PFSK-1 (cell line): Measurements from ENCODE around the gene CORO2B.

Experiments
- FOXP2 ChIP-seq: optimal IDR thresholded peaks from 2 replicates; pipeline ENCODE3; 2011; ENCODE audit warnings: borderline replicate concordance, control low read depth, inconsistent platforms; ENCODE audit not compliant: insufficient read depth; ENCODE audit errors: extremely low read length, extremely low read depth
- POLR2AphosphoS5 ChIP-seq: IDR thresholded peaks from 2 replicates; pipeline ENCODE4 v1.6.1; 2012; ENCODE audit warnings: low read depth, mild to moderate bottlenecking, control low read depth, low read length, moderate library complexity
- SIN3A ChIP-seq: IDR thresholded peaks from 2 replicates; pipeline ENCODE4 v1.6.1; 2012; ENCODE audit warnings: mild to moderate bottlenecking, low read length, moderate library complexity, borderline replicate concordance; ENCODE audit not compliant: insufficient read depth
- TAF1 ChIP-seq: IDR thresholded peaks from 2 replicates; pipeline ENCODE4 v1.6.1; 2012; ENCODE audit warnings: low read length, control low read depth, borderline replicate concordance; ENCODE audit not compliant: insufficient read depth
- TF ChIP-seq, protein P1 (sequence below), 2 experiments: IDR thresholded peaks; 2 replicates each; pipeline versions ENCODE4 v1.6.1 to v1.8.0; 2011 to 2012; ENCODE audit warnings: low read depth in 2 of 2, low read length in 2 of 2, control low read depth in 1 of 2, inconsistent platforms in 1 of 2, mild to moderate bottlenecking in 1 of 2, moderate library complexity in 1 of 2; ENCODE audit not compliant: insufficient read depth in 1 of 2

Gene CORO2B

DNA sequence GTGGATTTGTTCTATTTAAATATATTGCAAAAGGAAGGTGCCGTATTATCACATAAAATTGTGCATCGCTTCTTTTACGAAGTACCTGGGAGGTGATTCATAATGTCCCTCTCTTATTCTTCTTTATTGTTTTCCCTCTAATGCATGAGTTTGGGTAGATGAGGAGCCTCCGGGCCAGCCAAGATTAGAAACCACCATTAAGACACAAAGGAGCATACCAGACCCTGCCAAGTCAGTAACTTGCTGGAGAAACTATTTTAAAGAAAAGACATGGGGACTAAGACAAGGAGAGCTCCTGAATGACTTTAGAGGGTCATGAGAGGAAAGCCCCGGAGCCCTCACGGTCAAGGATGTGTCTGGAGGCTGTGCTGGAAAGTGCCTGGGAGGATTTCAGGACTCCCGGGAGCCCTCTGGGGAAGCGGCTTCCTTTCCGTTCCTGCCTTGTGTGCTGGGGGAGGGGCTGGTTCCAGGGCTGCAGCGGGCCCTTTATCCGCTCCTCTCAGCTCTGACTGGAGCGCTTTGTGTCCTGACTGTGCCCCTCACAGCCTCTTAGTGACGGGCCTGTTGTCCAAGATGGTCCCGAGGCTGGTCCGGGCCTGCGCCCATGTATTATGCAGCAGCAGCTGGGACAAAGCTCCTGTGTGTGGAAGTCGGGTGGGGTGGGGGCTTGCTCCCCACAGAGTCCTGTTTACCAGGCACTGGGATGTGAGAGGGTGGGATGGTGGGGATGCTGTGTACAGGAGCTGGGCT is 35.7 kb downstream of the CORO2B start:
- no peak for TF ChIP-seq TAF1
- TF ChIP-seq FOXP2, result no peak
- no peak for TF ChIP-seq POLR2AphosphoS5
- TF ChIP-seq, protein P1, sequence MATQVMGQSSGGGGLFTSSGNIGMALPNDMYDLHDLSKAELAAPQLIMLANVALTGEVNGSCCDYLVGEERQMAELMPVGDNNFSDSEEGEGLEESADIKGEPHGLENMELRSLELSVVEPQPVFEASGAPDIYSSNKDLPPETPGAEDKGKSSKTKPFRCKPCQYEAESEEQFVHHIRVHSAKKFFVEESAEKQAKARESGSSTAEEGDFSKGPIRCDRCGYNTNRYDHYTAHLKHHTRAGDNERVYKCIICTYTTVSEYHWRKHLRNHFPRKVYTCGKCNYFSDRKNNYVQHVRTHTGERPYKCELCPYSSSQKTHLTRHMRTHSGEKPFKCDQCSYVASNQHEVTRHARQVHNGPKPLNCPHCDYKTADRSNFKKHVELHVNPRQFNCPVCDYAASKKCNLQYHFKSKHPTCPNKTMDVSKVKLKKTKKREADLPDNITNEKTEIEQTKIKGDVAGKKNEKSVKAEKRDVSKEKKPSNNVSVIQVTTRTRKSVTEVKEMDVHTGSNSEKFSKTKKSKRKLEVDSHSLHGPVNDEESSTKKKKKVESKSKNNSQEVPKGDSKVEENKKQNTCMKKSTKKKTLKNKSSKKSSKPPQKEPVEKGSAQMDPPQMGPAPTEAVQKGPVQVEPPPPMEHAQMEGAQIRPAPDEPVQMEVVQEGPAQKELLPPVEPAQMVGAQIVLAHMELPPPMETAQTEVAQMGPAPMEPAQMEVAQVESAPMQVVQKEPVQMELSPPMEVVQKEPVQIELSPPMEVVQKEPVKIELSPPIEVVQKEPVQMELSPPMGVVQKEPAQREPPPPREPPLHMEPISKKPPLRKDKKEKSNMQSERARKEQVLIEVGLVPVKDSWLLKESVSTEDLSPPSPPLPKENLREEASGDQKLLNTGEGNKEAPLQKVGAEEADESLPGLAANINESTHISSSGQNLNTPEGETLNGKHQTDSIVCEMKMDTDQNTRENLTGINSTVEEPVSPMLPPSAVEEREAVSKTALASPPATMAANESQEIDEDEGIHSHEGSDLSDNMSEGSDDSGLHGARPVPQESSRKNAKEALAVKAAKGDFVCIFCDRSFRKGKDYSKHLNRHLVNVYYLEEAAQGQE (IDR thresholded peaks at IDR 0.05; ENCODE audit: insufficient read depth in 1 of 2, low read depth in 2 of 2, low read length in 2 of 2), result no peak
- TF ChIP-seq SIN3A, result no peak

DNA sequence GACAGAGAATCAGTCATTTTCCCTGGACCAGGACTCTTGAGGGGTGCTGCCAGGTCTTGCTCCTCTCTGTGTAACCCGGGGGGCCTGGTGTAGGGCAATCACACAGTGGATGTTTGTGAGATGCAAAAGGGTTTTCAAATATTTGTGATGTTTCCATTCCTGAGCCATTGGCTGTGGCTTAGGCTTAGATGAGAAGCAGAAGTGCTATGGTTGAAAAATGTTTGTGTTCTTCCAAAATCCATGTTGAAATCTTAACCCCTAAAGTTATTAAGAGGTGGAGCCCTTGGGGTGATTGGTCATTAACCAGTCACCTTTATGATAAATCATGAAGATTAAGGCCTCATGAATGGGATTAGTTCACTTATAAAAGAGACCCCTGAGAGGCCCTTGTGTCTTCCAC is 36.5 kb downstream of the CORO2B start:
- TF ChIP-seq, protein P1 (IDR thresholded peaks at IDR 0.05; ENCODE audit: insufficient read depth in 1 of 2, low read depth in 2 of 2, low read length in 2 of 2), result no peak
- TF ChIP-seq TAF1 (no peak), FOXP2 (no peak), SIN3A (no peak), POLR2AphosphoS5 (no peak)

DNA sequence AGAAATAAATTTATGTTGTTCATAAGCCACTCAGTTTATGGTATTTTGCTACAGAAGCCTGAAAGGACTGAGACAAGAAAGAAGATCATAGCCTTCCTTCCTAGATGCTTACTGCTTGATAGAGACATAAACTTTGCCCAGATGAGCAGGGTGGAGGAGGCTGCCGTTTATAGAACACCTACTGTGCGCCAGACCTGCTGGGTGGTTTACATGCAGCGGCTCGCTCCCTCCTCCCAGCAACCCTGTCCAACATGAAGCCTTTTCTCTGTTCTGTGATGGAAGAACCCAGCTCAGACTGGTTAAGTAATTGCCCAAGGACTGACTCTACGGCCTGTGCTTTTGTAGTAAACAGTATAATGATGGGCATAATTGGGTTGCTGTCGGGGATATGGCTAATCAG is 37.0 kb downstream of the CORO2B start:
- TF ChIP-seq SIN3A (no peak), TAF1 (no peak), FOXP2 (no peak), POLR2AphosphoS5 (no peak)
- TF ChIP-seq, protein P1 (IDR thresholded peaks at IDR 0.05; ENCODE audit: insufficient read depth in 1 of 2, low read depth in 2 of 2, low read length in 2 of 2), result no peak

DNA sequence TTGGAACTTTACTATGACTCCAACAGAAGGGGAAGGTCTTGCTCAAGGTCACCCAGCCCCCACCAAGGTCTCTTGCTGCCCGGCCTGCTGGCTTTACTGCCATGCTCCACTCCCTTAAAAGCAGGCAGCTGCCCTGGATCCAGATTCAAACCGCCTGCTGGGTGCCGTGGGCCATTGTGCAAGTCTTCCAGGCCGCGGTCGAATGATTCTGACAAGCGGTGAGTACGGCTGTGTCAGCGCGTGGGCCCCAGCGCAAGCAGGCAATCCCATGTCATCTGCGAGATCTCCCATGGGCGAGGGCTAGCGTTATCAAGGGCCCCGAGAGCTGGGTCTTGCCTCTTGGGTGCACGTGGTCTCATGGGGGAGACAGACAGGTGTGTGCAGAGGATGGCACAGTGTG is 37.6 kb downstream of the CORO2B start:
- TF ChIP-seq FOXP2, result peak; percentile 43
- TF ChIP-seq SIN3A, result no peak
- no peak for TF ChIP-seq POLR2AphosphoS5

DNA sequence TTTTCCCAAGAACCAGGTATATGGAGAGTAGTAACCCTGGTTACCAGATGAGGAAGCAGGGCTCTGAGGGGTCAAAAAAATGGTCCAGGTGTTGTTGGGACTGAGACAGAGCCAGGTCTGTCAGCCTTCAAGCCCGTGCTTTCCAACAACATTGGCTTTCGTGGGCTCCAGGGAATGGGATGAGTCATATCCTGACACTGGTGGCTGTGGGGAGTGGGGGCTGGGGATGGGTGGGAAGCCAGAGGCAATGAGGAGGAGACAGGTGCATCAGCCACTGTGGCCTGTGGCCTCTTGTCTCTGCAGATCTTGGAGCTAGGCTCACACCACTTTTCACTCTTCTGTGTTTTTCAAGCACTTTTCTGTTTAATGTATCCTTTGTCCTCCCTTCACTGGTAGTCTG is 38.2 kb downstream of the CORO2B start:
- TF ChIP-seq, protein P1 (IDR thresholded peaks at IDR 0.05; ENCODE audit: insufficient read depth in 1 of 2, low read depth in 2 of 2, low read length in 2 of 2), result no peak
- TF ChIP-seq SIN3A, result no peak
- TF ChIP-seq FOXP2, result no peak
- no peak for TF ChIP-seq TAF1
- TF ChIP-seq POLR2AphosphoS5, result no peak
